Keratinocyte (primary cell): ENCODE results near the gene ZNF860. TPM values are rescaled to one million over a fixed set of nuclear protein-coding genes. Genes with fewer than 3 reads are reported as not detected.

Experiments used
- DNase-seq: peaks from one replicate; pipeline ENCODE4 v3.0.0-alpha.2; 2011; ENCODE audit warnings: low read depth, missing footprints, low spot score
- FAIRE-seq: peaks from 2 replicates; lab custom pipeline; 2011; peaks lifted over from hg19 to GRCh38; lab: Jason Lieb, UNC
- H2AFZ ChIP-seq: 2 replicates; pipeline ENCODE4 v1.6.0; 2012; ENCODE audit warnings: low read length, control low read depth, inconsistent platforms; ENCODE audit not compliant: control insufficient read depth
- H3K27ac ChIP-seq: 2 replicates; pipeline ENCODE4 v1.5.1; 2011; ENCODE audit warnings: low read length; ENCODE audit not compliant: control insufficient read depth, insufficient read depth
- H3K27me3 ChIP-seq: 3 replicates; pipeline ENCODE4 v1.6.0; 2011; ENCODE audit warnings: low read length; ENCODE audit not compliant: control insufficient read depth, insufficient read depth; ENCODE audit errors: extremely low read depth
- H3K36me3 ChIP-seq, 2 experiments: 2 replicates in 1 of 2; 3 replicates in 1 of 2; pipeline ENCODE4 v1.5.1; 2011; ENCODE audit warnings: low read length in 2 of 2, mild to moderate bottlenecking in 1 of 2; ENCODE audit not compliant: control insufficient read depth in 2 of 2, insufficient read depth in 2 of 2; ENCODE audit errors: extremely low read depth in 1 of 2
- H3K4me1 ChIP-seq: 3 replicates; pipeline ENCODE4 v1.5.1; 2011; ENCODE audit warnings: low read length; ENCODE audit not compliant: control insufficient read depth, insufficient read depth; ENCODE audit errors: extremely low read depth
- H3K4me2 ChIP-seq: 3 replicates; pipeline ENCODE4 v1.6.0; 2011; ENCODE audit warnings: low read depth, low read length; ENCODE audit not compliant: control insufficient read depth, insufficient read depth; ENCODE audit errors: extremely low read depth
- H3K4me3 ChIP-seq, 3 experiments: fragments of 200-600 bp in 1 of 3; sonication (generic) in 1 of 3; 2 replicates in 2 of 3; 3 replicates in 1 of 3; pipeline ENCODE4 v1.5.1; 2011 to 2016; ENCODE audit warnings: low read length in 3 of 3, mild to moderate bottlenecking in 3 of 3, control low read depth in 2 of 3, inconsistent platforms in 1 of 3, low read depth in 1 of 3, mixed read lengths in 1 of 3, mixed run types in 1 of 3, moderate library complexity in 1 of 3; ENCODE audit not compliant: control insufficient read depth in 2 of 3, insufficient read depth in 2 of 3; ENCODE audit errors: extremely low read depth in 1 of 3
- H3K79me2 ChIP-seq: 2 replicates; pipeline ENCODE4 v1.6.0; 2012; ENCODE audit warnings: low read length; ENCODE audit not compliant: control insufficient read depth, insufficient read depth
- H3K9ac ChIP-seq: 3 replicates; pipeline ENCODE4 v1.6.0; 2011; ENCODE audit warnings: low read length; ENCODE audit not compliant: control insufficient read depth, insufficient read depth; ENCODE audit errors: extremely low read depth
- H3K9me1 ChIP-seq: 3 replicates; pipeline ENCODE4 v1.6.0; 2011; ENCODE audit warnings: low read length; ENCODE audit not compliant: control insufficient read depth, insufficient read depth; ENCODE audit errors: extremely low read depth
- H3K9me3 ChIP-seq: 2 replicates; pipeline ENCODE4 v1.5.1; 2012; ENCODE audit warnings: low read depth, low read length; ENCODE audit not compliant: control insufficient read depth
- H4K20me1 ChIP-seq: 3 replicates; pipeline ENCODE4 v1.6.0; 2011; ENCODE audit warnings: low read length; ENCODE audit not compliant: control insufficient read depth, insufficient read depth; ENCODE audit errors: extremely low read depth
- CTCF ChIP-seq, 3 experiments: IDR thresholded peaks in 1 of 3; conservative IDR thresholded peaks in 1 of 3; optimal IDR thresholded peaks in 1 of 3; 2 replicates in 2 of 3; 3 replicates in 1 of 3; pipeline versions ENCODE3 to v1.5.1; 2011; ENCODE audit warnings: low read length in 3 of 3, mild to moderate bottlenecking in 3 of 3, moderate library complexity in 2 of 3, control low read depth in 1 of 3, inconsistent platforms in 1 of 3; ENCODE audit not compliant: insufficient read depth in 2 of 3; ENCODE audit errors: extremely low read depth in 1 of 3
- EZH2 ChIP-seq: IDR thresholded peaks from one replicate; pipeline ENCODE4 v1.6.1; 2012; ENCODE audit warnings: inconsistent platforms, mild to moderate bottlenecking, low read length, moderate library complexity
- dilution Hi-C: fragments of 300-500 bp; cut with MboI; formaldehyde crosslinking; loops from one replicate; pipeline ENCODE4 v1.7.0; 2020; ENCODE audit warnings: low sequenced_read_pairs; ENCODE audit not compliant: extremely low pct_ligation_motif_present
- polyA plus RNA-seq, 5 experiments: library from polyadenylated mRNA; depleted of rRNA in 3 of 5; stranded (reverse) in 3 of 5; stranded (forward) in 1 of 5; unstranded in 1 of 5; fragments of >200 nt; gene quantifications; 1 replicate in 1 of 5; 2 replicates in 3 of 5; 3 replicates in 1 of 5; pipeline versions ENCODE4 v1.2.1 to v1.2.3, GENCODE V29; 2011 to 2012; ENCODE audit warnings: missing spikeins in 2 of 5, low read depth in 1 of 5, low replicate concordance in 1 of 5

ZNF860 gene
- polyA plus RNA-seq, 1 donor (not counting 4 experiments of a cell fraction or from before 2014, with no cell fraction given) = 10.3 TPM

- no peak for DNase-seq
- FAIRE-seq = no peak
- no peak overlapping the region for H3K9ac ChIP-seq
These were observed 21.2 kb downstream of the ZNF860 start for GRCh38 chr3:32002561-32003368.

GRCh38 chr3:32003380-32003779 is 21.8 kb downstream of the ZNF860 start:
- TF ChIP-seq CTCF (optimal IDR thresholded peaks at IDR 0.05 in 1 of 3, IDR thresholded peaks at IDR 0.05 in 1 of 3, conservative IDR thresholded peaks at IDR 0.05 in 1 of 3; ENCODE audit: extremely low read depth in 1 of 3, insufficient read depth in 2 of 3, low read length in 3 of 3) (no peak), EZH2 (no peak)
- H4K20me1 ChIP-seq = no peaks in the 10 kb centered on the region
- no peaks in the 10 kb centered on the region for H3K79me2 ChIP-seq
- no peaks in the 10 kb centered on the region for H3K9me3 ChIP-seq
- dilution Hi-C loops = loop anchor here (25.0 kb wide), 1 partner anchor 134 kb away; no protein-coding TSS in a partner anchor
- H2AFZ ChIP-seq = no peak overlapping the region
- DNase-seq (no peak), FAIRE-seq (no peak)
- H3K27ac ChIP-seq = no peak overlapping the region
- H3K4me2 ChIP-seq = no peak overlapping the region
- H3K4me1 ChIP-seq = no peaks in the 10 kb centered on the region
- no peak overlapping the region for H3K4me3 ChIP-seq
- peaks cover 0 to 2% of the 10 kb centered on the region in 2 experiments for H3K36me3 ChIP-seq
- no peaks in the 10 kb centered on the region for H3K9me1 ChIP-seq
- H3K9ac ChIP-seq = no peak overlapping the region
- H3K27me3 ChIP-seq = no peaks in the 10 kb centered on the region

More at GRCh38 chr3:32002561-32003368, 21.2 kb downstream of the ZNF860 start:
- H3K9me3 ChIP-seq = no peaks in the 10 kb centered on the region
- no peak overlapping the region for H3K4me2 ChIP-seq
- H2AFZ ChIP-seq = no peak overlapping the region
- no peaks in the 10 kb centered on the region for H3K4me1 ChIP-seq
- H3K79me2 ChIP-seq = no peaks in the 10 kb centered on the region
- no peaks in the 10 kb centered on the region for H3K27me3 ChIP-seq
- H3K27ac ChIP-seq = no peak overlapping the region
- no peaks in the 10 kb centered on the region for H3K9me1 ChIP-seq
- no peak for TF ChIP-seq CTCF (optimal IDR thresholded peaks at IDR 0.05 in 1 of 3, IDR thresholded peaks at IDR 0.05 in 1 of 3, conservative IDR thresholded peaks at IDR 0.05 in 1 of 3; ENCODE audit: extremely low read depth in 1 of 3, insufficient read depth in 2 of 3, low read length in 3 of 3)
- TF ChIP-seq EZH2 = no peak
- no peaks in the 10 kb centered on the region for H4K20me1 ChIP-seq
- H3K4me3 ChIP-seq = no peak overlapping the region
- dilution Hi-C loops = loop anchor here (25.0 kb wide), 1 partner anchor 135 kb away; no protein-coding TSS in a partner anchor
- H3K36me3 ChIP-seq = peaks cover 0 to 2% of the 10 kb centered on the region in 2 experiments
